Panc1 (cell line): ENCODE results near the gene VAMP2.

ENCODE experiments used
- CTCF ChIP-seq: fragments of 450-650 bp; IDR thresholded peaks from 2 replicates; pipeline ENCODE4 v1.5.1; 2017; ENCODE audit warnings: mild to moderate bottlenecking
- POLR2AphosphoS5 ChIP-seq: IDR thresholded peaks from 2 replicates; pipeline ENCODE4 v1.6.1; 2012; ENCODE audit warnings: mild to moderate bottlenecking, low read depth, low read length, moderate library complexity
- SIN3A ChIP-seq: IDR thresholded peaks from 2 replicates; pipeline ENCODE4 v1.6.1; 2012; ENCODE audit warnings: low read depth, mild to moderate bottlenecking, low read length, moderate library complexity, borderline replicate concordance; ENCODE audit not compliant: insufficient read depth

- TF ChIP-seq CTCF = no peak
- peak; percentile 55; the same call in 1 of the 2 replicates for TF ChIP-seq POLR2AphosphoS5
- TF ChIP-seq SIN3A = no peak
Observed at GRCh38 chr17:8192070-8192815, 29.5 kb upstream of the VAMP2 start.
